Calu3 (cell line): Measurements from ENCODE around the gene LELP1. TPM values are rescaled to one million over a fixed set of nuclear protein-coding genes. Genes with fewer than 3 reads are reported as not detected.

Experiments used
- BruUV-seq: library from RNA; stranded (reverse); fragments of 400-500 nt; replicated peaks from 2 replicates; lab custom pipeline; 2021; lab: Mats Ljungman, UMichigan
- CTCF ChIA-PET: fragments of 300-600 bp; sonication (Branson Sonifier 250); formaldehyde crosslinking; loops from one replicate; lab custom pipeline; 2022; ENCODE audit warnings: antibody characterized with exemption; lab: Charles Lee
- DNase-seq: peaks from one replicate; pipeline ENCODE4 v3.0.0; 2022
- H3K27ac Mint-ChIP-seq: one replicate; pipeline ENCODE4 v1.8.0; 2022; ENCODE audit warnings: mixed read lengths; ENCODE audit not compliant: unreplicated experiment
- H3K27me3 Mint-ChIP-seq: one replicate; pipeline ENCODE4 v1.8.0; 2022; ENCODE audit warnings: mixed read lengths; ENCODE audit not compliant: unreplicated experiment
- H3K36me3 Mint-ChIP-seq: one replicate; pipeline ENCODE4 v1.8.0; 2022; ENCODE audit warnings: mild to moderate bottlenecking, moderate library complexity, mixed read lengths; ENCODE audit not compliant: insufficient read depth, unreplicated experiment
- H3K4me1 Mint-ChIP-seq: one replicate; pipeline ENCODE4 v1.8.0; 2022; ENCODE audit warnings: mild to moderate bottlenecking, low read depth, mixed read lengths; ENCODE audit not compliant: unreplicated experiment
- H3K4me3 Mint-ChIP-seq: one replicate; pipeline ENCODE4 v1.8.0; 2022; ENCODE audit warnings: mild to moderate bottlenecking, low read depth, moderate library complexity, mixed read lengths; ENCODE audit not compliant: unreplicated experiment
- H3K9me3 Mint-ChIP-seq: one replicate; pipeline ENCODE4 v1.8.0; 2022; ENCODE audit warnings: low read depth, mixed read lengths; ENCODE audit not compliant: unreplicated experiment
- CTCF ChIP-seq: fragments of 200-600 bp; IDR thresholded peaks from one replicate; pipeline ENCODE4 v1.8.0; 2022; ENCODE audit warnings: antibody characterized with exemption; ENCODE audit not compliant: unreplicated experiment
- intact Hi-C: fragments of 100-400 bp; cut with micrococcal nuclease; formaldehyde crosslinking; loops from one replicate; pipeline ENCODE4 v1.10.0; 2022; ENCODE audit not compliant: unreplicated experiment
- total RNA-seq: library from RNA; stranded (reverse); gene quantifications from 2 replicates; pipeline ENCODE4 v1.2.3, GENCODE V29; 2022

The LELP1 gene
- total RNA-seq, 1 experiment from 2014 or later = not detected

GRCh38 chr1:153194331-153195050 lies 8.7 kb upstream of the LELP1 start:
- TF ChIP-seq CTCF = no peak
- CTCF ChIA-PET = interaction anchor here (2.8 kb wide), 1 partner anchor 323 kb away, joined by 76 read pairs; no protein-coding TSS in a partner anchor
- Mint-ChIP-seq H3K9me3 (no peaks in the 10 kb centered on the region), H3K27ac (no peak overlapping the region), H3K36me3 (no peaks in the 10 kb centered on the region), H3K27me3 (peaks cover 69% of the 10 kb centered on the region), H3K4me1 (peaks cover 9% of the 10 kb centered on the region), H3K4me3 (no peak overlapping the region)
- no peak for DNase-seq
- no TSS peak for BruUV-seq
- intact Hi-C loops = loop anchor here (5.0 to 10.0 kb wide), 2 partner anchors 97 to 540 kb away; no protein-coding TSS in a partner anchor

DNA sequence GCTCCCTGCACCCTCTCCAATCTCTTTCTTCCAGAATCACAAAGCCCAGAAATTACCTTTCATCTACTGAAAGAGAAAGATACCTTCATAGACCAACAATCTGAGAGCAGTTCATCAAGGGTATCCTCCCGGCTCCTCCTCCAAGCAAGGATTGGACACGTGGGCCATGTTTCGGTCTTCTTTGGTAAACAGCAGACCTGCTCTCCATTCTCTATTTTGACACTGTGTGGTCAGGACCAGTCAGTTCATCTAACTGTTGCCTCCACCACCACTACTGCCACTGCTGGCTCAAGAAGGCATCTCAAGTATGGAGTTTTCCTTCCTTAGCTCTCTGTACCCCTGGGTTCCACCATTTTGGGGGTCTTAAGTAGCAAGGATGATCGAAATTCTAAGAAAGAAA lies 8.0 kb upstream of the LELP1 start:
- Mint-ChIP-seq H3K4me3 (no peak overlapping the region), H3K27me3 (peaks cover 76% of the 10 kb centered on the region), H3K27ac (no peak overlapping the region), H3K36me3 (no peaks in the 10 kb centered on the region), H3K9me3 (no peaks in the 10 kb centered on the region), H3K4me1 (peaks cover 8% of the 10 kb centered on the region)
- CTCF ChIA-PET = interaction anchor here (2.2 kb wide), 1 partner anchor 325 kb away, joined by 12 read pairs; no protein-coding TSS in a partner anchor
- intact Hi-C loops = loop anchor here (10.0 kb wide), 1 partner anchor 540 kb away; no protein-coding TSS in a partner anchor
- no peak for DNase-seq
- TF ChIP-seq CTCF = no peak
- BruUV-seq = no TSS peak

DNA sequence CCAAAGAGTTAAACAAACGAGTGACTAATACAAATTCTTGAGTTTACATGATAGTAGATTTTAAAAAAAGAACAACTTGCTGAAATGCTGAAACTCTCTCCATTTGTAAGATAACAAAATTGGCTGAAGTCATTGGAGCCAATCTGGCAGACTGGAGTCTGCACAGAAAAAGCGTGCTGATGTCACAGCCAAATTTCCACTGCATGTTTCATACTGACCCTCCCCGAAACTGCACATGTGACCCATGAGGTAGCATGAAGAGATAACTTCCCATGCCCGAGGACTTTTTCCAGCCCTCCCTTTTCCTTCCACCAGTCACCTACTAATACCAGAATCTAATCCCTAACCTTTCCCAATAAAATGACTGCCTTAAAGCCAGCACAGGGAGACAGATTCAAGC lies 1.2 kb upstream of the LELP1 start:
- no peak for DNase-seq
- no peak for TF ChIP-seq CTCF
- intact Hi-C loops = no loop called here
- Mint-ChIP-seq H3K9me3 (no peaks in the 10 kb centered on the region), H3K27ac (no peak overlapping the region), H3K27me3 (peaks cover 98% of the 10 kb centered on the region), H3K4me1 (no peaks in the 10 kb centered on the region), H3K36me3 (no peaks in the 10 kb centered on the region), H3K4me3 (no peak overlapping the region)
- no TSS peak for BruUV-seq
- CTCF ChIA-PET = no interaction called here

GRCh38 chr1:153206631-153207030 lies 3.4 kb downstream of the LELP1 start:
- Mint-ChIP-seq H3K27ac (no peak overlapping the region), H3K4me1 (no peaks in the 10 kb centered on the region), H3K36me3 (no peaks in the 10 kb centered on the region), H3K4me3 (no peak overlapping the region), H3K27me3 (peaks cover 81% of the 10 kb centered on the region), H3K9me3 (no peaks in the 10 kb centered on the region)
- no TSS peak for BruUV-seq
- CTCF ChIA-PET = no interaction called here
- intact Hi-C loops = no loop called here
- no peak for TF ChIP-seq CTCF
- no peak for DNase-seq
